Coronary artery (tissue), 2 donors: Measurements from ENCODE around the gene GMDS.

Source experiments
- DNase-seq: peaks from one replicate; pipeline ENCODE4 v3.0.0-alpha.2; 2017; ENCODE audit warnings: low spot score
- H3K27ac ChIP-seq, 2 donors: fragments of 200-600 bp; sonication (generic); one replicate each; pipeline ENCODE4 v1.5.1; 2016 to 2019
- H3K4me3 ChIP-seq: fragments of 200-600 bp; sonication (generic); 2 replicates; pipeline ENCODE4 v1.5.1; 2016; ENCODE audit warnings: mild to moderate bottlenecking, moderate library complexity
- CTCF ChIP-seq: fragments of 200-600 bp; sonication (generic); IDR thresholded peaks from one replicate; pipeline ENCODE4 v1.5.1; 2019; ENCODE audit warnings: antibody characterized with exemption

The GMDS gene

GRCh38 chr6:1602049-1602713 lies 643.2 kb downstream of the GMDS start:
- Histone ChIP-seq H3K27ac (no peak overlapping the region), H3K4me3 (no peak overlapping the region)
- TF ChIP-seq CTCF: no peak
- peak; percentile 68 for DNase-seq

GRCh38 chr6:1601158-1602048 lies 644.0 kb downstream of the GMDS start:
- no peak for TF ChIP-seq CTCF
- DNase-seq: peak; percentile 46
- Histone ChIP-seq H3K4me3 (no peak overlapping the region), H3K27ac (no peak overlapping the region)

GRCh38 chr6:1600764-1601157 lies 644.6 kb downstream of the GMDS start:
- TF ChIP-seq CTCF: no peak
- no peak for DNase-seq
- no peak overlapping the region for H3K27ac ChIP-seq
- no peak overlapping the region for H3K4me3 ChIP-seq

- H3K4me3 ChIP-seq: no peak overlapping the region
Observed at GRCh38 chr6:1600063-1600763, 645.2 kb downstream of the GMDS start.

GRCh38 chr6:1599469-1599868 lies 645.9 kb downstream of the GMDS start:
- Histone ChIP-seq H3K4me3 (no peak overlapping the region), H3K27ac (no peak overlapping the region)
- no peak for TF ChIP-seq CTCF
- no peak for DNase-seq

More at GRCh38 chr6:1600063-1600763, 645.2 kb downstream of the GMDS start:
- no peak overlapping the region for H3K27ac ChIP-seq
- DNase-seq: no peak
- no peak for TF ChIP-seq CTCF

- H3K27ac ChIP-seq: no peak overlapping the region
- peak; percentile 69 for DNase-seq
- no peak overlapping the region for H3K4me3 ChIP-seq
- no peak for TF ChIP-seq CTCF
Observed at GRCh38 chr6:1598886-1599285, 646.5 kb downstream of the GMDS start.
